Limb (tissue), 2 donors: Measurements from ENCODE around the gene CACNA2D1.

Experiments used
- DNase-seq, 2 donors: peaks; one replicate each; pipeline ENCODE4 v3.0.0-alpha.2; 2016; ENCODE audit errors: extremely low spot score in 2 of 2

The CACNA2D1 gene

GRCh38 chr7:82443547-82444219 lies at the start of gene CACNA2D1:
Gene CACNA2D1 (minus strand): TSS chr7:82443777.
- DNase-seq = peak; percentile 87 to 91

GRCh38 chr7:82481499-82482097 lies 38.0 kb upstream of the CACNA2D1 start:
- DNase-seq = peak in 1 of 2 donors; percentile 49

- no peak for DNase-seq
These were observed 34.3 kb upstream of the CACNA2D1 start for GRCh38 chr7:82477733-82478515.

GRCh38 chr7:82472966-82473365 lies 29.4 kb upstream of the CACNA2D1 start:
- no peak for DNase-seq

GRCh38 chr7:82471351-82472020 lies 27.9 kb upstream of the CACNA2D1 start:
- DNase-seq = no peak

GRCh38 chr7:82469207-82469606 lies 25.6 kb upstream of the CACNA2D1 start:
- no peak for DNase-seq

- DNase-seq = no peak
These were observed 24.9 kb upstream of the CACNA2D1 start for GRCh38 chr7:82468435-82468834.

- DNase-seq = no peak
These were observed 23.4 kb upstream of the CACNA2D1 start for GRCh38 chr7:82467020-82467419.

GRCh38 chr7:82464372-82464771 lies 20.8 kb upstream of the CACNA2D1 start:
- no peak for DNase-seq

GRCh38 chr7:82455295-82455694 lies 11.7 kb upstream of the CACNA2D1 start:
- no peak for DNase-seq

GRCh38 chr7:82450759-82451158 lies 7.2 kb upstream of the CACNA2D1 start:
- DNase-seq = no peak

- DNase-seq = peak in 1 of 2 donors; percentile 56
These were observed 6.3 kb upstream of the CACNA2D1 start for GRCh38 chr7:82449910-82450309.

GRCh38 chr7:82446897-82447296 lies 3.3 kb upstream of the CACNA2D1 start:
- no peak for DNase-seq

GRCh38 chr7:82445271-82445670 lies 1.7 kb upstream of the CACNA2D1 start:
- DNase-seq = no peak

- no peak for DNase-seq
These were observed 788 bp upstream of the CACNA2D1 start for GRCh38 chr7:82444220-82444909.

- peak; percentile 30 to 80 for DNase-seq
These were observed 486 bp downstream of the CACNA2D1 start for GRCh38 chr7:82443036-82443546.

- no peak for DNase-seq
These were observed 1.0 kb downstream of the CACNA2D1 start for GRCh38 chr7:82442492-82443035.

GRCh38 chr7:82441669-82442478 lies 1.7 kb downstream of the CACNA2D1 start:
- no peak for DNase-seq

GRCh38 chr7:82438521-82438920 lies 5.1 kb downstream of the CACNA2D1 start:
- no peak for DNase-seq

- no peak for DNase-seq
These were observed 7.8 kb downstream of the CACNA2D1 start for GRCh38 chr7:82435769-82436168.
